Urothelium cell line (cell line): ENCODE data around the gene KCNK1.
A peak's percentile ranks its signal among the peaks of the same experiment; 100 is the strongest.

Source experiments
- DNase-seq: peaks from one replicate; pipeline ENCODE4 v3.0.0; 2011; ENCODE audit warnings: low spot score, mixed read lengths
- FAIRE-seq: peaks from 2 replicates; lab custom pipeline; 2011; peaks lifted over from hg19 to GRCh38; lab: Jason Lieb, UNC

KCNK1 gene

GRCh38 chr1:233613252-233614172 lies at the start of gene KCNK1:
TSS of gene KCNK1 (plus strand) at chr1:233614106. CDS start at chr1:233614172, 66 bp downstream.
- no peak for FAIRE-seq
- DNase-seq: peak; percentile 83

- DNase-seq (no peak), FAIRE-seq (no peak)
Observed at GRCh38 chr1:233565313-233565712, 48.6 kb upstream of the KCNK1 start.

GRCh38 chr1:233566886-233567285 lies 47.0 kb upstream of the KCNK1 start:
- FAIRE-seq (no peak), DNase-seq (no peak)

- DNase-seq (no peak), FAIRE-seq (no peak)
Observed at GRCh38 chr1:233569636-233570035, 44.3 kb upstream of the KCNK1 start.

- FAIRE-seq: no peak
- no peak for DNase-seq
Observed at GRCh38 chr1:233570216-233570615, 43.7 kb upstream of the KCNK1 start.

GRCh38 chr1:233570706-233571105 lies 43.2 kb upstream of the KCNK1 start:
- no peak for DNase-seq
- no peak for FAIRE-seq

GRCh38 chr1:233572896-233573295 lies 41.0 kb upstream of the KCNK1 start:
- FAIRE-seq: no peak

GRCh38 chr1:233575450-233575849 lies 38.5 kb upstream of the KCNK1 start:
- no peak for DNase-seq
- peak; percentile 17 for FAIRE-seq

More at GRCh38 chr1:233572896-233573295, 41.0 kb upstream of the KCNK1 start:
- DNase-seq: no peak

- DNase-seq: no peak
- FAIRE-seq: no peak
Observed at GRCh38 chr1:233582439-233582838, 31.5 kb upstream of the KCNK1 start.

GRCh38 chr1:233584376-233584775 lies 29.5 kb upstream of the KCNK1 start:
- no peak for DNase-seq
- FAIRE-seq: no peak

GRCh38 chr1:233584931-233585330 lies 29.0 kb upstream of the KCNK1 start:
- DNase-seq: no peak

GRCh38 chr1:233586301-233586700 lies 27.6 kb upstream of the KCNK1 start:
- DNase-seq: no peak
- no peak for FAIRE-seq

More at GRCh38 chr1:233584931-233585330, 29.0 kb upstream of the KCNK1 start:
- no peak for FAIRE-seq

GRCh38 chr1:233587196-233587595 lies 26.7 kb upstream of the KCNK1 start:
- DNase-seq (no peak), FAIRE-seq (no peak)

- DNase-seq (no peak), FAIRE-seq (no peak)
Observed at GRCh38 chr1:233587958-233588799, 25.7 kb upstream of the KCNK1 start.

GRCh38 chr1:233597489-233597901 lies 16.4 kb upstream of the KCNK1 start:
- FAIRE-seq (no peak), DNase-seq (no peak)

GRCh38 chr1:233598891-233599541 lies 14.9 kb upstream of the KCNK1 start:
- DNase-seq: no peak
- FAIRE-seq: no peak

GRCh38 chr1:233599542-233600073 lies 14.3 kb upstream of the KCNK1 start:
- DNase-seq: no peak
- FAIRE-seq: no peak

GRCh38 chr1:233600488-233600887 lies 13.4 kb upstream of the KCNK1 start:
- FAIRE-seq: no peak
- DNase-seq: no peak

- DNase-seq: no peak
- no peak for FAIRE-seq
Observed at GRCh38 chr1:233603478-233603877, 10.4 kb upstream of the KCNK1 start.

GRCh38 chr1:233605205-233605604 lies 8.7 kb upstream of the KCNK1 start:
- no peak for DNase-seq
- FAIRE-seq: no peak

- DNase-seq (no peak), FAIRE-seq (no peak)
Observed at GRCh38 chr1:233606813-233607212, 7.1 kb upstream of the KCNK1 start.
